Effector memory CD4-positive, alpha-beta T cell (primary cell): ENCODE data around the gene UVRAG.
"Not testable (repeated sequence)": the region's sequence is repeated elsewhere in the genome, so short reads cannot be mapped to it uniquely, and the experiment has no call there.

Experiments used
- DNase-seq, 3 donors: peaks; one replicate each; pipeline ENCODE4 v3.0.0-alpha.2; 2020
- H3K27ac ChIP-seq: 2 replicates; pipeline ENCODE4 v1.7.0; 2013; ENCODE audit warnings: mild to moderate bottlenecking, low read length, moderate library complexity; ENCODE audit not compliant: insufficient read depth, poor library complexity, severe bottlenecking
- H3K27me3 ChIP-seq: replicated peaks from 2 replicates; pipeline ENCODE4 v1.7.0; 2013; ENCODE audit warnings: mild to moderate bottlenecking, low read length; ENCODE audit not compliant: insufficient read depth, control insufficient read depth, poor library complexity, severe bottlenecking
- H3K36me3 ChIP-seq: 2 replicates; pipeline ENCODE4 v1.7.0; 2013; ENCODE audit warnings: mild to moderate bottlenecking, low read length, moderate library complexity; ENCODE audit not compliant: control insufficient read depth, insufficient read depth
- H3K4me1 ChIP-seq: 2 replicates; pipeline ENCODE4 v1.7.0; 2013; ENCODE audit warnings: low read length, mild to moderate bottlenecking; ENCODE audit not compliant: control insufficient read depth, insufficient read depth, poor library complexity, severe bottlenecking
- H3K4me3 ChIP-seq: 2 replicates; pipeline ENCODE4 v1.7.0; 2013; ENCODE audit warnings: low read length, low read depth, mild to moderate bottlenecking; ENCODE audit not compliant: insufficient read depth, poor library complexity, severe bottlenecking
- H3K9me3 ChIP-seq: 2 replicates; pipeline ENCODE4 v1.7.0; 2013; ENCODE audit warnings: mild to moderate bottlenecking, low read length, moderate library complexity; ENCODE audit not compliant: control insufficient read depth

UVRAG gene

GRCh38 chr11:75873417-75874221, 58.6 kb downstream of the UVRAG start:
- no peaks in the 10 kb centered on the region for H3K27me3 ChIP-seq
- no peaks in the 10 kb centered on the region for H3K4me1 ChIP-seq
- H3K36me3 ChIP-seq = no peaks in the 10 kb centered on the region
- H3K4me3 ChIP-seq = no peak overlapping the region
- H3K27ac ChIP-seq = no peak overlapping the region
- no peaks in the 10 kb centered on the region for H3K9me3 ChIP-seq
- no peak for DNase-seq

DNA sequence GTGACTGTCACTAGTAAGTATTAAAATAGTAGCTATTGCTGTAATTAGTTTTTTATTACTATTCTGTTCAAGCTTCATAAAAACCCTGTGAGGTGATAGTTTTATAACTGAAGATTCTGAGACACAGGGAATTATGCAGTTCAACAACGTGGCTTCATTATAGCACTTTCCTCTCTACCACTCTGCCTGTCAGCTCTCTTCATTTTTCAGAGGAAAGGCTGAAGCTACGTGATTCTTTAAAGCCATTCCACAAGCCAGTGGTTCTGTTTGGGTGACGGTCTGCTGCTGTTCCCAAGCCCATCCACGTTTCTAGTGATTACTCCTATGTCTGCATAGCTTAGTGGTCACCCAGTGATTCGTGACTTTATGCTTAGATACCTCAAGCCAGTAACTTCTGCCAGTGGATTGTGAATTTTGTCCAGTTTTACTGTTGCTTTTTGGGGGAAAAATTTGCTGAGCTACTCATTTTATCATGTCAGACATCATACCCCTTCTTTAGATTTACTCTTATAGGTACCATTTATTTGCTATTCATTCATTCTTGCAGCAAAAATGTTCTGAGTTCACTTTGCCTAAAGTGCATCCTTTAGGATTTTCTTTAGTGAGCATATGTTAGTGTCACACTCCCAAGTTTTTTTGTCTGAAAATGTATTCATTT, 59.8 kb downstream of the UVRAG start:
- Histone ChIP-seq H3K36me3 (peaks cover under 1% of the 10 kb centered on the region), H3K27ac (no peak overlapping the region), H3K27me3 (no peaks in the 10 kb centered on the region)

GRCh38 chr11:75877327-75877726, 62.3 kb downstream of the UVRAG start:
- not testable (repeated sequence) for H3K4me1 ChIP-seq, DNase-seq, H3K27me3 ChIP-seq, H3K27ac ChIP-seq, H3K9me3 ChIP-seq, H3K4me3 ChIP-seq, H3K36me3 ChIP-seq

More for the DNA sequence above, 59.8 kb downstream of the UVRAG start:
- DNase-seq = no peak
- Histone ChIP-seq H3K9me3 (no peaks in the 10 kb centered on the region), H3K4me1 (no peaks in the 10 kb centered on the region), H3K4me3 (no peak overlapping the region)

DNA sequence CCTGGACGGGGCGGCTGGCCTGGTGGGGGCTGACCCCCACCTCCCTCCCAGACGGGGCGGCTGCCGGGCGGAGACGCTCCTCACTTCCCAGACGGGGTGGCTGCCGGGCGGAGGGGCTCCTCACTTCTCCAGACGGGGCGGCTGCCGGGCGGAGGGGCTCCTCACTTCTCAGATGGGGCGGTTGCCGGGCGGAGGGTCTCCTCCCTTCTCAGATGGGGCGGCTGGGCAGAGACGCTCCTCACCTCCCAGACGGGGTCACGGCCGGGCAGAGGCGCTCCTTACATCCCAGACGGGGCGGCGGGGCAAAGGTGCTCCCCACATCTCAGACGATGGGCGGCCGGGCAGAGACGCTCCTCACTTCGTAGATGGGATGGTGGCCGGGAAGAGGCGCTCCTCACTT, 62.9 kb downstream of the UVRAG start:
- not testable (repeated sequence) for H3K9me3 ChIP-seq, H3K4me1 ChIP-seq, H3K27me3 ChIP-seq, H3K36me3 ChIP-seq, H3K27ac ChIP-seq, DNase-seq, H3K4me3 ChIP-seq

GRCh38 chr11:75878933-75879332, 63.9 kb downstream of the UVRAG start:
- Histone ChIP-seq H3K27ac (no peak overlapping the region), H3K4me1 (no peaks in the 10 kb centered on the region), H3K9me3 (no peaks in the 10 kb centered on the region), H3K4me3 (no peak overlapping the region), H3K36me3 (peaks cover 7% of the 10 kb centered on the region), H3K27me3 (no peaks in the 10 kb centered on the region)
- DNase-seq = no peak

DNA sequence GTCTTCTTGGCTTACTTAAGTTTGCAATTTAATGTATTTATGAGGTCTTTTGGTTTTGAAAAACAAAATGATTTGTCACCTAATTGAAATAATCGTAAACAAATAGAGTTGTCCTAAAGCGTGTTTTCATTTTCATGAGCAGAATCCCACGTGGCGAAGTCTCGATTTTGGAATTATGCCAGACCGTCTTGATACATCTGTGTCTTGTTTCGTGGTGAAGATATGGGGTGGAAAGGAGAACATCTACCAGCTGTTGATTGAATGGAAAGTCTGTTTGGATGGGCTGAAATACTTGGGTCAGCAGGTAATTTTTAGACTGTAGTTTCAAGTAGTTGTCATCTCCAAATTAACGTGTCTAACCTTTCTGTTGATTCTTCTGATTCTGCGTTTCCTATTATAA, 64.7 kb downstream of the UVRAG start:
- Histone ChIP-seq H3K36me3 (peaks cover 7% of the 10 kb centered on the region), H3K27me3 (no peaks in the 10 kb centered on the region), H3K27ac (no peak overlapping the region), H3K9me3 (no peaks in the 10 kb centered on the region), H3K4me3 (no peak overlapping the region), H3K4me1 (no peaks in the 10 kb centered on the region)
- DNase-seq = no peak

GRCh38 chr11:75880343-75880742, 65.3 kb downstream of the UVRAG start:
- not testable (repeated sequence) for H3K27me3 ChIP-seq, H3K27ac ChIP-seq, H3K4me1 ChIP-seq, H3K4me3 ChIP-seq, DNase-seq, H3K36me3 ChIP-seq, H3K9me3 ChIP-seq

- H3K4me1 ChIP-seq = no peaks in the 10 kb centered on the region
- H3K27me3 ChIP-seq = no peaks in the 10 kb centered on the region
Observed at GRCh38 chr11:75884321-75884720, 69.3 kb downstream of the UVRAG start.

GRCh38 chr11:75888416-75888815, 73.4 kb downstream of the UVRAG start:
- Histone ChIP-seq H3K36me3 (peaks cover 15% of the 10 kb centered on the region), H3K4me3 (no peak overlapping the region), H3K27ac (no peak overlapping the region), H3K9me3 (no peaks in the 10 kb centered on the region), H3K27me3 (no peaks in the 10 kb centered on the region), H3K4me1 (no peaks in the 10 kb centered on the region)
- DNase-seq = no peak

More at GRCh38 chr11:75884321-75884720, 69.3 kb downstream of the UVRAG start:
- no peak overlapping the region for H3K27ac ChIP-seq
- DNase-seq = no peak
- H3K9me3 ChIP-seq = no peaks in the 10 kb centered on the region
- peaks cover 8% of the 10 kb centered on the region for H3K36me3 ChIP-seq
- H3K4me3 ChIP-seq = no peak overlapping the region

GRCh38 chr11:75891947-75892739, 77.1 kb downstream of the UVRAG start:
- Histone ChIP-seq H3K27me3 (no peaks in the 10 kb centered on the region), H3K9me3 (no peaks in the 10 kb centered on the region), H3K36me3 (peaks cover 15% of the 10 kb centered on the region), H3K4me1 (no peaks in the 10 kb centered on the region), H3K27ac (no peak overlapping the region), H3K4me3 (no peak overlapping the region)
- DNase-seq = no peak
